ENCODE measurements around the gene UXT.

The UXT gene

DNA sequence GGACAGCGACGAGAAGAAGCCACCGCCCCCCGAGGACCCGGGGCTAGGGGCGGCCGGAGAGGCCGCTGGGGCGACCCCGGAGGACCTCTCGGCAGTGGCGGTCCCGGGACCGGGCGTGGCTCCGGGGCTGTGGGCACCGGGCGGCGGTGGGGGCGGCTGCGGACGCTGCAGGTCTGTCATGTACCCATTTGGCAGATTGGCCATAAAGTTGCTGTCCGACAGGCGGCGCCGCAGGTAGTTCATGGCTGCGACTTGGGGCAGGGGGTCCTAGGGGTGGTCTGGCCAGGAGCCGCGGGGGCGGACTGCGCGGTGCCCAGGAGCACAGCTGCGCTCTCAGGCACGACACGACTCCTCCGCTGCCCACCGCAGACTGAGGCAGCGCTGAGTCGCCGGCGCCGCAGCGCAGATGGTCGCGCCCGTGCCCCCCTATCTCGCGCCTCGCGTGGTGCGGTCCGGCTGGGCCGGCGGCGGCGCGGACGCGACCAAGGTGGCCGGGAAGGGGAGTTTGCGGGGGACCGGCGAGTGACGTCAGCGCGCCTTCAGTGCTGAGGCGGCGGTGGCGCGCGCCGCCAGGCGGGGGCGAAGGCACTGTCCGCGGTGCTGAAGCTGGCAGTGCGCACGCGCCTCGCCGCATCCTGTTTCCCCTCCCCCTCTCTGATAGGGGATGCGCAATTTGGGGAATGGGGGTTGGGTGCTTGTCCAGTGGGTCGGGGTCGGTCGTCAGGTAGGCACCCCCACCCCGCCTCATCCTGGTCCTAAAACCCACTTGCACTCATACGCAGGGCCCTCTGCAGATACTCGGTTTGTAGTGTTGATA lies 39.3 kb downstream of the UXT start, which contains the start of gene SYN1:
SYN1 (minus strand) TSS at position 372 of the 817 bp plus-strand sequence; CDS start at position 243, 129 bp downstream.
- peak; percentile 92 for DNase-seq (ENCODE audit: low spot score)
- in situ Hi-C loops (cut with MboI; ENCODE audit: low sequenced_read_pairs, unreplicated experiment): no loop called here
- TF ChIP-seq, protein P1, sequence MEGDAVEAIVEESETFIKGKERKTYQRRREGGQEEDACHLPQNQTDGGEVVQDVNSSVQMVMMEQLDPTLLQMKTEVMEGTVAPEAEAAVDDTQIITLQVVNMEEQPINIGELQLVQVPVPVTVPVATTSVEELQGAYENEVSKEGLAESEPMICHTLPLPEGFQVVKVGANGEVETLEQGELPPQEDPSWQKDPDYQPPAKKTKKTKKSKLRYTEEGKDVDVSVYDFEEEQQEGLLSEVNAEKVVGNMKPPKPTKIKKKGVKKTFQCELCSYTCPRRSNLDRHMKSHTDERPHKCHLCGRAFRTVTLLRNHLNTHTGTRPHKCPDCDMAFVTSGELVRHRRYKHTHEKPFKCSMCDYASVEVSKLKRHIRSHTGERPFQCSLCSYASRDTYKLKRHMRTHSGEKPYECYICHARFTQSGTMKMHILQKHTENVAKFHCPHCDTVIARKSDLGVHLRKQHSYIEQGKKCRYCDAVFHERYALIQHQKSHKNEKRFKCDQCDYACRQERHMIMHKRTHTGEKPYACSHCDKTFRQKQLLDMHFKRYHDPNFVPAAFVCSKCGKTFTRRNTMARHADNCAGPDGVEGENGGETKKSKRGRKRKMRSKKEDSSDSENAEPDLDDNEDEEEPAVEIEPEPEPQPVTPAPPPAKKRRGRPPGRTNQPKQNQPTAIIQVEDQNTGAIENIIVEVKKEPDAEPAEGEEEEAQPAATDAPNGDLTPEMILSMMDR (IDR thresholded peaks at IDR 0.05; ENCODE audit: borderline replicate concordance, control extremely low read depth, extremely low read depth, insufficient read depth, missing control alignments): peak; percentile 3

DNA sequence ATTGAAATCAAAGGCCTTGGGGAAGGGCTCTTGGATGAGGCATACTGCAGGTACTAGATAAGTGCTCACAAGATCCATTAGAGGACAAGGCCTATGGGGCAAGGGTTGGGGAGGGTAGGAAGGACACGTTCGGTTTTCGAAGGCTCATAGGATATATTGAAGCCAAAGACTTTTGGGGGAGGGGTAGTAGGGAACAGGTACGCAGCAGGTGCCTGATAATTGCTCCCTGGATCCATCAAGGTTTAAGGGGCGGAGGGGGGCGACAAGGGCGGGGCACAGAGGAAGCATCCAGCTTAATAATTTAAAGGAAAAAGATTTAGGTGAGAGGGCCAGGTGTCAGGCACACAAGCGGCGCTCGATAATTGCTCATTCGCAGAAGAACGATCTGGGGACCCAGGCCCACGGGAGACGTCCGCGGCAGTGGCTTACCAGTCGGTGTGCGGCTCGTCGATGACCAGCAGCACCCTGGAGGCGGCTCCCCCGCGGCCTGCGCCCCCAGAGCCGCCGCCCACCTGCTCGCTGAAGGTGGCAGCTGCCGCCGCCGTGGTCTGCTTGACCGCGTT lies 40.0 kb downstream of the UXT start:
- in situ Hi-C loops (cut with MboI; ENCODE audit: low sequenced_read_pairs, unreplicated experiment): no loop called here
- TF ChIP-seq, protein P1 (IDR thresholded peaks at IDR 0.05; ENCODE audit: borderline replicate concordance, control extremely low read depth, extremely low read depth, insufficient read depth, missing control alignments): no peak
- no peak for DNase-seq (ENCODE audit: low spot score)

DNA sequence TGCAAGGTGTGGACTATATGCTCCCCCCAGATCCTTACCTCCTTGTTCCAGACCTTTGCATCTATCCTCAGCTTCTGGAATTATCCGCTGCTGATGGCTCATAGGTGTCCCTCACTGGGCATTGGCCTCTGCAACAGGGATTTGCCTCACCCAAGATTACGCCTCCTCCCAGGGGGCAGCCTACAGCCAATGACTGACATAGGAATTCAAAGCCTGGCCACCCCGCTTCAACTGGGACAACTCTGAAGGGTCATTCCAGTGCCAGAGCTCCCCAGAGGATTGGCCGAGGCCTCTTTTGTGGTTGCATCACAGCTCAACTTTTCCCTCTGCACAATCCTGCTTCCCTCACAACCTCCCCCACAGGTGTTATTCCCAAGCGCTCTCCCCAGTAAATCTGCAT lies 44.4 kb downstream of the UXT start:
- TF ChIP-seq, protein P1 (IDR thresholded peaks at IDR 0.05; ENCODE audit: borderline replicate concordance, control extremely low read depth, extremely low read depth, insufficient read depth, missing control alignments): no peak
- in situ Hi-C loops (cut with MboI; ENCODE audit: low sequenced_read_pairs, unreplicated experiment): no loop called here
- no peak for DNase-seq (ENCODE audit: low spot score)

DNA sequence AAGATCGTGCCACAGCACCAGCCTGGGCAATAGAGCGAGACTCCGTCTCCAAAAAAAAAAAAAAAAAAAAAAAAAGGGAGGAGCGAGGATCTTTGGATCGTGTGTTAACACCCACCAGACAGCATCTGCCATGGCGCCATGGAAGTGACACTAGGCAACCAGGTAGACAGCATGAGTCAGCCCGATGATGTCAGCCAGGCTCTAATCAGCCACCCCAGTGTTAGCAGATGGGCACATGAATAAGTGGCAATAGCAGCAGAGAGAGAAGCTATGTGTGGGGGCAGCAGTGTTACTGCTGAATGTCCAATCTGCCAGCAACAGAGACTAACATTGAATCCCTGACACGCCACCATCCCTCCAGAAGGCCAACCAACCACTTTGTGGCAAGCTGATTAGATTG lies 45.9 kb downstream of the UXT start:
- DNase-seq (ENCODE audit: low spot score): no peak
- TF ChIP-seq, protein P1 (IDR thresholded peaks at IDR 0.05; ENCODE audit: borderline replicate concordance, control extremely low read depth, extremely low read depth, insufficient read depth, missing control alignments): no peak
- in situ Hi-C loops (cut with MboI; ENCODE audit: low sequenced_read_pairs, unreplicated experiment): no loop called here

DNA sequence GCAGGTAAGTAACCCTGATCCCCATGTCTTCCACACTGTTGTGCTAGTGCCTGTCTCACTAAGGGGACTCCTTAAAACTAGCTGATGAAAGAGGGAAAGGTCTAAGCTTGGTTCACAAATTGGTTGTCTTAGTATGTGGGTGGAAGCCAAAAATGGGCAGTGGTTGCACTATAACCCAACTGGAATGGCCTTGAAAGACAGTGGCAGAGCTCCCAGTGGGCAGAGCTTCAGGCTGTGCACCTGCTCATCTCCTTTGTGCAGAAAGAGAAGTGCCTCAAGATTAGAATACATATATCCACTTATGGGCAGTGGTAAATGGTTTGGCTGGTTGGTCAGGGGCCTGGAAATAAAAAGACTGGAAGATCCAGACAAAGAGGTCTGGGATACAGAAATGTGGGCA lies 46.6 kb downstream of the UXT start:
- DNase-seq (ENCODE audit: low spot score): no peak
- in situ Hi-C loops (cut with MboI; ENCODE audit: low sequenced_read_pairs, unreplicated experiment): no loop called here
- TF ChIP-seq, protein P1 (IDR thresholded peaks at IDR 0.05; ENCODE audit: borderline replicate concordance, control extremely low read depth, extremely low read depth, insufficient read depth, missing control alignments): no peak

DNA sequence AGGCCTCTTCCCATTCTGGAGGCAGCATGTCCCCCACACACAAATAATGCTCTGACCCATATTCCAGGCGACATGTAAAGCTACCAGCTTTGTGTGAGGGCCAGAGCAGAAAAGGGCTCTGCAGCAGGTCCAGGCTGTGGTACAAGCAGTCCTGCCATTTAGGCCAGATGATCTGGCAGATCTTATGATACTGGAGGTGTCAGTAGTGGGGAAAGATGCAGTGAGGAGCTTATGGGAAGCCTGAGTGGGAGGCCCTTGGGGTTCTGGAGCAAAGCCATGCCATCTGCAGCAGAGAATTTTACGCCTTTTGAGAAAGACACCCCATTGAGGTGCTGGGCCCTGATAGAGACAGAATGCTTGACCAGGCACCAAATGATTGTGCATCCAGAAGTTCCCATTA lies 47.1 kb downstream of the UXT start:
- in situ Hi-C loops (cut with MboI; ENCODE audit: low sequenced_read_pairs, unreplicated experiment): no loop called here
- TF ChIP-seq, protein P1 (IDR thresholded peaks at IDR 0.05; ENCODE audit: borderline replicate concordance, control extremely low read depth, extremely low read depth, insufficient read depth, missing control alignments): no peak
- DNase-seq (ENCODE audit: low spot score): no peak
